Hepatocyte (in vitro differentiated cells): Measurements from ENCODE around the gene DENND5A.

ENCODE experiments used
- CTCF ChIP-seq: fragments of 200-600 bp; sonication (generic); IDR thresholded peaks from 2 replicates; pipeline ENCODE4 v1.5.1; 2016; ENCODE audit warnings: antibody characterized with exemption, mild to moderate bottlenecking; ENCODE audit not compliant: poor library complexity
- EZH2 ChIP-seq: fragments of 200-600 bp; sonication (generic); IDR thresholded peaks from 2 replicates; pipeline ENCODE4 v1.6.1; 2016; ENCODE audit warnings: antibody characterized with exemption, mild to moderate bottlenecking, borderline replicate concordance
- EZH2phosphoT487 ChIP-seq: fragments of 200-600 bp; sonication (generic); IDR thresholded peaks from one replicate; pipeline ENCODE4 v1.6.1; 2018; ENCODE audit warnings: antibody characterized with exemption, mild to moderate bottlenecking, low read depth, moderate library complexity; ENCODE audit not compliant: unreplicated experiment, severe bottlenecking

- TF ChIP-seq CTCF (no peak), EZH2 (no peak), EZH2phosphoT487 (no peak)
Observed at GRCh38 chr11:9148035-9148434, 117.1 kb downstream of the DENND5A start.
